ENCODE data around the gene MGRN1.

GRCh38 chr16:4733747-4734062 is 109.1 kb downstream of the MGRN1 start:
- TF ChIP-seq TAF1 (IDR thresholded peaks at IDR 0.05; ENCODE audit: low read depth, low read length), result no peak
- no peak for TF ChIP-seq POLR2A (IDR thresholded peaks at IDR 0.05; ENCODE audit: low read depth, low read length)
- TF ChIP-seq POLR2AphosphoS5 (IDR thresholded peaks at IDR 0.05; ENCODE audit: low read depth, low read length), result no peak
- no peak for TF ChIP-seq PAX5 (IDR thresholded peaks at IDR 0.05; ENCODE audit: insufficient read depth, low read length, severe bottlenecking)
- TF ChIP-seq SPI1 (IDR thresholded peaks at IDR 0.05; ENCODE audit: low read depth, low read length), result no peak
